Neuronal stem cell (in vitro differentiated cells): ENCODE results near the gene OOSP3.

Experiments
- DNase-seq: peaks from one replicate; pipeline ENCODE4 v3.0.0-alpha.2; 2013; ENCODE audit warnings: low spot score
- H2AFZ ChIP-seq: one replicate; pipeline ENCODE4 v1.6.1; 2013; ENCODE audit warnings: mild to moderate bottlenecking, low read length, inconsistent platforms
- H2AK5ac ChIP-seq: 2 replicates; pipeline ENCODE4 v1.6.1; 2013; ENCODE audit warnings: low read depth, mild to moderate bottlenecking, inconsistent platforms, low read length, moderate library complexity, mixed read lengths
- H2BK120ac ChIP-seq: 2 replicates; pipeline ENCODE4 v1.6.1; 2013; ENCODE audit warnings: low read depth, mild to moderate bottlenecking, inconsistent platforms, low read length, moderate library complexity, mixed read lengths
- H2BK12ac ChIP-seq: one replicate; pipeline ENCODE4 v1.6.1; 2013; ENCODE audit warnings: low read length, inconsistent platforms
- H2BK15ac ChIP-seq: 2 replicates; pipeline ENCODE4 v1.6.1; 2013; ENCODE audit warnings: mild to moderate bottlenecking, low read length, inconsistent platforms, mixed read lengths
- H2BK5ac ChIP-seq: one replicate; pipeline ENCODE4 v1.6.1; 2013; ENCODE audit warnings: inconsistent platforms, mild to moderate bottlenecking, low read length, moderate library complexity
- H3K14ac ChIP-seq: one replicate; pipeline ENCODE4 v1.6.1; 2013; ENCODE audit warnings: low read length, inconsistent platforms
- H3K18ac ChIP-seq: 2 replicates; pipeline ENCODE4 v1.6.1; 2013; ENCODE audit warnings: low read length, inconsistent platforms
- H3K23ac ChIP-seq: 2 replicates; pipeline ENCODE4 v1.6.1; 2013; ENCODE audit warnings: low read depth, mild to moderate bottlenecking, mixed read lengths, low read length, inconsistent platforms; ENCODE audit not compliant: poor library complexity
- H3K27ac ChIP-seq: replicated peaks from 3 replicates; pipeline ENCODE4 v1.5.1; 2013; ENCODE audit warnings: low read length, inconsistent platforms
- H3K27me3 ChIP-seq, 3 experiments: 2 replicates each; pipeline ENCODE4 v1.6.1; 2013; ENCODE audit warnings: low read length in 3 of 3, mild to moderate bottlenecking in 2 of 3, inconsistent platforms in 1 of 3, low read depth in 1 of 3, mixed read lengths in 1 of 3, moderate library complexity in 1 of 3; ENCODE audit not compliant: control insufficient read depth in 3 of 3, insufficient read depth in 3 of 3
- H3K36me3 ChIP-seq, 2 donors: replicated peaks in 1 of 2; 2 replicates each; pipeline ENCODE4 v1.6.1; 2013; ENCODE audit warnings: low read length in 2 of 2; ENCODE audit not compliant: control insufficient read depth in 2 of 2, insufficient read depth in 2 of 2
- H3K4ac ChIP-seq: 2 replicates; pipeline ENCODE4 v1.6.1; 2013; ENCODE audit warnings: inconsistent platforms, mild to moderate bottlenecking, low read length, moderate library complexity
- H3K4me1 ChIP-seq, 2 donors: 1 replicate in 1 of 2; 2 replicates in 1 of 2; pipeline ENCODE4 v1.6.1; 2013; ENCODE audit warnings: low read length in 2 of 2, low read depth in 1 of 2; ENCODE audit not compliant: control insufficient read depth in 2 of 2, insufficient read depth in 1 of 2
- H3K4me2 ChIP-seq: one replicate; pipeline ENCODE4 v1.6.1; 2013; ENCODE audit warnings: mild to moderate bottlenecking, low read length, inconsistent platforms; ENCODE audit not compliant: insufficient read depth, poor library complexity, severe bottlenecking
- H3K4me3 ChIP-seq, 2 donors: 2 replicates each; pipeline ENCODE4 v1.5.1; 2013; ENCODE audit warnings: low read length in 2 of 2, mild to moderate bottlenecking in 2 of 2, inconsistent platforms in 1 of 2, moderate library complexity in 1 of 2
- H3K79me1 ChIP-seq: one replicate; pipeline ENCODE4 v1.6.1; 2013; ENCODE audit warnings: low read depth, mild to moderate bottlenecking, inconsistent platforms, low read length, moderate library complexity
- H3K9ac ChIP-seq: one replicate; pipeline ENCODE4 v1.6.1; 2013; ENCODE audit warnings: mild to moderate bottlenecking, low read depth, low read length, inconsistent platforms; ENCODE audit not compliant: poor library complexity
- H3K9me3 ChIP-seq, 2 donors: replicated peaks in 1 of 2; 2 replicates each; pipeline versions ENCODE3 to v1.6.1; 2013; ENCODE audit warnings: low read length in 2 of 2, mild to moderate bottlenecking in 2 of 2, inconsistent platforms in 1 of 2, low read depth in 1 of 2, mixed read lengths in 1 of 2, moderate library complexity in 1 of 2; ENCODE audit not compliant: control insufficient read depth in 2 of 2, insufficient read depth in 1 of 2
- H4K8ac ChIP-seq: one replicate; pipeline ENCODE4 v1.6.1; 2013; ENCODE audit warnings: low read depth, mild to moderate bottlenecking, inconsistent platforms, low read length, moderate library complexity
- H4K91ac ChIP-seq: one replicate; pipeline ENCODE4 v1.6.1; 2013; ENCODE audit warnings: low read length, low read depth, mild to moderate bottlenecking, inconsistent platforms; ENCODE audit not compliant: poor library complexity
- WGBS, 2 donors: extraction: QIAGEN DNeasy Blood & Tissue Kit; methylation state at CpG; one replicate each; pipeline ENCODE4 v1.1.7; 2013; ENCODE audit warnings: missing lambda C conversion rate in 2 of 2, mixed read lengths in 1 of 2; ENCODE audit not compliant: insufficient read length in 2 of 2, insufficient replicate concordance in 1 of 2; ENCODE audit errors: extremely low coverage in 2 of 2; 5-methylcytosine and 5-hydroxymethylcytosine counted together

Gene OOSP3

DNA sequence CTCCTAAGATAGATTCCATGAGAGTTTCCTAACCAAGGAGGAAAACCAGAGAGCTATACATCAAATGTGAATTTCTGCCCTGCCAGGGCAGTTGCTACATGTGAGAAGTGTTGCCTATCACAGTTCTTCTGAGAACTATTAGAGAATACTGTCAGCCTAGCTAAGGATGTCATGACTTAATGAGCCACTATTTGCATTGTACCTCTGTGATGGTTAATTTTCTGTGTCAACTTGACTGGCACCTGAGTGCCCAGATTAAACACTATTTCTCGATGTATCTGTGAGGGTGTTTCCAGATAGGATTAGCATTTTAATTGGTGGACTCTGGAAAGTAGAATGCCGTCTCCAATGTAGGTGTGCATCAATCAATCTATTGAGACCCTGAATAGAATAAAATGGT, 10.6 kb upstream of the OOSP3 start:
- H3K79me1 ChIP-seq, result no peaks in the 10 kb centered on the region
- no peaks in the 10 kb centered on the region for H3K27me3 ChIP-seq
- no peak overlapping the region for H3K4ac ChIP-seq
- H2BK5ac ChIP-seq, result no peak overlapping the region
- H3K4me2 ChIP-seq, result no peak overlapping the region
- H2AFZ ChIP-seq, result no peak overlapping the region
- no peak overlapping the region for H3K14ac ChIP-seq
- no peak overlapping the region for H4K8ac ChIP-seq
- H3K23ac ChIP-seq, result no peak overlapping the region
- no peak for DNase-seq
- no CpG with 5 or more reads among the region's 2 CpGs for WGBS, 2 donors
- no peak overlapping the region for H3K4me3 ChIP-seq
- no peaks in the 10 kb centered on the region for H3K4me1 ChIP-seq
- no peak overlapping the region for H3K9ac ChIP-seq
- H2BK12ac ChIP-seq, result no peak overlapping the region
- no peak overlapping the region for H3K27ac ChIP-seq
- H3K36me3 ChIP-seq, result no peaks in the 10 kb centered on the region
- no peak overlapping the region for H2BK15ac ChIP-seq
- no peaks in the 10 kb centered on the region for H3K9me3 ChIP-seq
- no peak overlapping the region for H2AK5ac ChIP-seq
- H4K91ac ChIP-seq, result no peak overlapping the region
- no peak overlapping the region for H3K18ac ChIP-seq
- H2BK120ac ChIP-seq, result no peak overlapping the region

- no peak overlapping the region for H4K91ac ChIP-seq
- H2BK120ac ChIP-seq, result no peak overlapping the region
- H3K14ac ChIP-seq, result no peak overlapping the region
- no peaks in the 10 kb centered on the region for H3K9me3 ChIP-seq
- no peaks in the 10 kb centered on the region for H3K36me3 ChIP-seq
- no peak overlapping the region for H3K27ac ChIP-seq
- no peaks in the 10 kb centered on the region for H3K79me1 ChIP-seq
- no peak overlapping the region for H3K18ac ChIP-seq
- H3K27me3 ChIP-seq, result no peaks in the 10 kb centered on the region
- no peak overlapping the region for H2AFZ ChIP-seq
- no peak overlapping the region for H3K23ac ChIP-seq
- H3K9ac ChIP-seq, result no peak overlapping the region
- H2BK5ac ChIP-seq, result no peak overlapping the region
- H3K4me1 ChIP-seq, result no peaks in the 10 kb centered on the region
- H3K4ac ChIP-seq, result no peak overlapping the region
- H3K4me2 ChIP-seq, result no peak overlapping the region
- H2BK15ac ChIP-seq, result no peak overlapping the region
- H2BK12ac ChIP-seq, result no peak overlapping the region
- H4K8ac ChIP-seq, result no peak overlapping the region
- no peak overlapping the region for H3K4me3 ChIP-seq
- no peak for DNase-seq
- H2AK5ac ChIP-seq, result no peak overlapping the region
Measured at GRCh38 chr11:59872076-59872475, 6.5 kb upstream of the OOSP3 start.

GRCh38 chr11:59875856-59876519, 2.6 kb upstream of the OOSP3 start:
- Histone ChIP-seq H2BK5ac (no peak overlapping the region), H3K18ac (no peak overlapping the region), H3K4ac (no peak overlapping the region), H3K4me1 (no peaks in the 10 kb centered on the region), H3K27me3 (no peaks in the 10 kb centered on the region), H3K23ac (no peak overlapping the region), H3K9ac (no peak overlapping the region), H2AK5ac (no peak overlapping the region), H3K4me3 (no peak overlapping the region), H3K9me3 (no peaks in the 10 kb centered on the region), H3K27ac (no peak overlapping the region), H2AFZ (no peak overlapping the region), H3K79me1 (no peaks in the 10 kb centered on the region), H3K14ac (no peak overlapping the region), H2BK12ac (no peak overlapping the region), H3K36me3 (no peaks in the 10 kb centered on the region), H4K8ac (no peak overlapping the region), H2BK120ac (no peak overlapping the region), H3K4me2 (no peak overlapping the region), H4K91ac (no peak overlapping the region), H2BK15ac (no peak overlapping the region)
- no CpG with 5 or more reads among the region's 9 CpGs for WGBS, 2 donors
- DNase-seq, result no peak

GRCh38 chr11:59877325-59877724, 1.3 kb upstream of the OOSP3 start:
- H3K36me3 ChIP-seq, result no peaks in the 10 kb centered on the region
- no peaks in the 10 kb centered on the region for H3K4me1 ChIP-seq
- H2BK5ac ChIP-seq, result no peak overlapping the region
- H4K8ac ChIP-seq, result no peak overlapping the region
- no peak overlapping the region for H3K4ac ChIP-seq
- no peaks in the 10 kb centered on the region for H3K79me1 ChIP-seq
- H3K27me3 ChIP-seq, result no peaks in the 10 kb centered on the region
- H3K9ac ChIP-seq, result no peak overlapping the region
- no peak overlapping the region for H3K4me2 ChIP-seq
- no peak overlapping the region for H2BK15ac ChIP-seq
- H3K23ac ChIP-seq, result no peak overlapping the region
- no peaks in the 10 kb centered on the region for H3K9me3 ChIP-seq
- H2BK120ac ChIP-seq, result no peak overlapping the region
- H4K91ac ChIP-seq, result no peak overlapping the region
- H3K18ac ChIP-seq, result no peak overlapping the region
- no peak overlapping the region for H2AK5ac ChIP-seq
- no peak overlapping the region for H3K4me3 ChIP-seq
- no peak overlapping the region for H2AFZ ChIP-seq
- H2BK12ac ChIP-seq, result no peak overlapping the region
- no peak overlapping the region for H3K27ac ChIP-seq
- no peak for DNase-seq
- H3K14ac ChIP-seq, result no peak overlapping the region
